ENCODE measurements around the gene TUSC2.
"Not testable (repeated sequence)": the region's sequence is repeated elsewhere in the genome, so short reads cannot be mapped to it uniquely, and the experiment has no call there.

The TUSC2 gene

GRCh38 chr3:50316657-50317242 lies 11.3 kb downstream of the TUSC2 start:
- no peak overlapping the region for H2AFZ ChIP-seq (ENCODE audit: low read length)
- H3F3A ChIP-seq (ENCODE audit: insufficient read depth, low read length) = no peaks in the 10 kb centered on the region
- no peaks in the 10 kb centered on the region for H4K20me1 ChIP-seq (ENCODE audit: insufficient read depth, low read length)
- H3K9me3 ChIP-seq (ENCODE audit: low read length) = no peaks in the 10 kb centered on the region
- H3K4me2 ChIP-seq (ENCODE audit: low read length) = peak overlapping the region; percentile 55
- H3K4me3 ChIP-seq (ENCODE audit: low read depth, low read length, poor library complexity, severe bottlenecking) = peak overlapping the region; percentile 26
- H3K79me2 ChIP-seq (ENCODE audit: insufficient read depth, low read length) = no peaks in the 10 kb centered on the region
- peaks cover 40% of the 10 kb centered on the region for H3K4me1 ChIP-seq (ENCODE audit: insufficient read depth, low read length, severe bottlenecking)
- peak overlapping the region; percentile 69 for H3K27ac ChIP-seq (ENCODE audit: low read depth, low read length, poor library complexity, severe bottlenecking)
- TF ChIP-seq EZH2 (IDR thresholded peaks at IDR 0.05; ENCODE audit: borderline replicate concordance, low read length) = no peak
- no peak for TF ChIP-seq CTCF (IDR thresholded peaks at IDR 0.05; ENCODE audit: low read length)
- H3K9me2 ChIP-seq (ENCODE audit: low read depth, low read length) = no peaks in the 10 kb centered on the region
- no peaks in the 10 kb centered on the region for H3K36me3 ChIP-seq (ENCODE audit: insufficient read depth, low read length)
- peak overlapping the region; percentile 43; the same call in 1 of the 2 replicates for H3K9ac ChIP-seq (ENCODE audit: low read length)
- no peaks in the 10 kb centered on the region for H3K27me3 ChIP-seq (ENCODE audit: insufficient read depth, low read length)

- Histone ChIP-seq H3K9me3 (ENCODE audit: low read length) (peaks cover 2% of the 10 kb centered on the region; the same call in 1 of the 2 replicates), H3K27ac (ENCODE audit: low read depth, low read length, poor library complexity, severe bottlenecking) (no peak overlapping the region), H3K9me2 (ENCODE audit: low read depth, low read length) (no peaks in the 10 kb centered on the region), H3K4me3 (ENCODE audit: low read depth, low read length, poor library complexity, severe bottlenecking) (no peak overlapping the region), H4K20me1 (ENCODE audit: insufficient read depth, low read length) (no peaks in the 10 kb centered on the region), H2AFZ (ENCODE audit: low read length) (no peak overlapping the region), H3K4me2 (ENCODE audit: low read length) (no peak overlapping the region), H3K9ac (ENCODE audit: low read length) (no peak overlapping the region), H3K4me1 (ENCODE audit: insufficient read depth, low read length, severe bottlenecking) (peaks cover 32% of the 10 kb centered on the region), H3K27me3 (ENCODE audit: insufficient read depth, low read length) (no peaks in the 10 kb centered on the region), H3K36me3 (ENCODE audit: insufficient read depth, low read length) (peaks cover 2% of the 10 kb centered on the region; the same call in 1 of the 2 replicates), H3K79me2 (ENCODE audit: insufficient read depth, low read length) (no peaks in the 10 kb centered on the region), H3F3A (ENCODE audit: insufficient read depth, low read length) (no peaks in the 10 kb centered on the region)
- TF ChIP-seq EZH2 (IDR thresholded peaks at IDR 0.05; ENCODE audit: borderline replicate concordance, low read length) = no peak
- TF ChIP-seq CTCF (IDR thresholded peaks at IDR 0.05; ENCODE audit: low read length) = no peak
These were observed 13.2 kb downstream of the TUSC2 start for GRCh38 chr3:50314816-50315215.

DNA sequence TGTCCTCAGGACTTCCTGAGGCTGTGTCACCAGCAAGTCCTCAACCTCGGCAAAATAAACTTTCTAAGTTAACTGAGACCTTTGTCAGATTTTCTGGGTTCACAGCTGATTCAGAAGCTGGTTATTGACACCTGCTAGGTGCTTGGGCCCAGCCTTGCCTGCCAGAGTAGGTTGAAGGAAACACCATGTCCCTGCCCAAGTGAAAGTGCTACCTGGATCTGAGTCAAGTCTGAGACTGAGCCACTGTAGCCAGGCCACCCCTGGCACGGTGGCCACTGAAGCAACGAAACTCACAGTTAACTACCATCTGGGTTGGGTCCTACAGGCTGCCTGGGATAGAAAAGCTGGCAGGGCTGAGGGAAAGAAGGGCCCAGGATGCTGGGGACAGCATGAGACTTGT lies 13.7 kb downstream of the TUSC2 start:
- Histone ChIP-seq H3K9me3 (ENCODE audit: low read length) (peaks cover 6% of the 10 kb centered on the region; the same call in 1 of the 2 replicates), H3K4me1 (ENCODE audit: insufficient read depth, low read length, severe bottlenecking) (peaks cover 32% of the 10 kb centered on the region), H3K27me3 (ENCODE audit: insufficient read depth, low read length) (no peaks in the 10 kb centered on the region), H2AFZ (ENCODE audit: low read length) (no peak overlapping the region), H3K4me3 (ENCODE audit: low read depth, low read length, poor library complexity, severe bottlenecking) (no peak overlapping the region), H3K4me2 (ENCODE audit: low read length) (no peak overlapping the region), H3K27ac (ENCODE audit: low read depth, low read length, poor library complexity, severe bottlenecking) (no peak overlapping the region), H3K36me3 (ENCODE audit: insufficient read depth, low read length) (peaks cover 6% of the 10 kb centered on the region), H3F3A (ENCODE audit: insufficient read depth, low read length) (no peaks in the 10 kb centered on the region), H3K9me2 (ENCODE audit: low read depth, low read length) (no peaks in the 10 kb centered on the region), H3K79me2 (ENCODE audit: insufficient read depth, low read length) (no peaks in the 10 kb centered on the region), H3K9ac (ENCODE audit: low read length) (no peak overlapping the region), H4K20me1 (ENCODE audit: insufficient read depth, low read length) (no peaks in the 10 kb centered on the region)
- no peak for TF ChIP-seq CTCF (IDR thresholded peaks at IDR 0.05; ENCODE audit: low read length)
- no peak for TF ChIP-seq EZH2 (IDR thresholded peaks at IDR 0.05; ENCODE audit: borderline replicate concordance, low read length)

GRCh38 chr3:50312041-50312440 lies 16.0 kb downstream of the TUSC2 start:
- not testable (repeated sequence) for H3K27me3 ChIP-seq (ENCODE audit: insufficient read depth, low read length); H3K9ac ChIP-seq (ENCODE audit: low read length); H3K4me2 ChIP-seq (ENCODE audit: low read length)

More at GRCh38 chr3:50312041-50312440, 16.0 kb downstream of the TUSC2 start:
- not testable (repeated sequence) for H3K9me2 ChIP-seq (ENCODE audit: low read depth, low read length); H3K9me3 ChIP-seq (ENCODE audit: low read length); H3K36me3 ChIP-seq (ENCODE audit: insufficient read depth, low read length); H3K27ac ChIP-seq (ENCODE audit: low read depth, low read length, poor library complexity, severe bottlenecking); H3K4me3 ChIP-seq (ENCODE audit: low read depth, low read length, poor library complexity, severe bottlenecking); H3K79me2 ChIP-seq (ENCODE audit: insufficient read depth, low read length); H2AFZ ChIP-seq (ENCODE audit: low read length); H3K4me1 ChIP-seq (ENCODE audit: insufficient read depth, low read length, severe bottlenecking); H3F3A ChIP-seq (ENCODE audit: insufficient read depth, low read length); H4K20me1 ChIP-seq (ENCODE audit: insufficient read depth, low read length)
